Thyroid gland (tissue), 4 donors: ENCODE data around the gene SMS.

Experiments
- POLR2A ChIP-seq, 2 donors: fragments of 450-650 bp; IDR thresholded peaks; one replicate each; pipeline ENCODE4 v1.6.1; 2017; ENCODE audit warnings: antibody characterized with exemption in 2 of 2, mild to moderate bottlenecking in 2 of 2, moderate library complexity in 1 of 2
- TF ChIP-seq, protein P1 (sequence below), 6 experiments: fragments of 200-600 bp in 3 of 6; fragments of 450-650 bp in 3 of 6; sonication (generic) in 3 of 6; IDR thresholded peaks; one replicate each; pipeline ENCODE4 v1.5.1; 2016 to 2019; ENCODE audit warnings: antibody characterized with exemption in 6 of 6, mild to moderate bottlenecking in 2 of 6, inconsistent platforms in 1 of 6, moderate library complexity in 1 of 6

GRCh38 chrX:21912989-21913388 lies 27.5 kb upstream of the SMS start:
- TF ChIP-seq, protein P1, sequence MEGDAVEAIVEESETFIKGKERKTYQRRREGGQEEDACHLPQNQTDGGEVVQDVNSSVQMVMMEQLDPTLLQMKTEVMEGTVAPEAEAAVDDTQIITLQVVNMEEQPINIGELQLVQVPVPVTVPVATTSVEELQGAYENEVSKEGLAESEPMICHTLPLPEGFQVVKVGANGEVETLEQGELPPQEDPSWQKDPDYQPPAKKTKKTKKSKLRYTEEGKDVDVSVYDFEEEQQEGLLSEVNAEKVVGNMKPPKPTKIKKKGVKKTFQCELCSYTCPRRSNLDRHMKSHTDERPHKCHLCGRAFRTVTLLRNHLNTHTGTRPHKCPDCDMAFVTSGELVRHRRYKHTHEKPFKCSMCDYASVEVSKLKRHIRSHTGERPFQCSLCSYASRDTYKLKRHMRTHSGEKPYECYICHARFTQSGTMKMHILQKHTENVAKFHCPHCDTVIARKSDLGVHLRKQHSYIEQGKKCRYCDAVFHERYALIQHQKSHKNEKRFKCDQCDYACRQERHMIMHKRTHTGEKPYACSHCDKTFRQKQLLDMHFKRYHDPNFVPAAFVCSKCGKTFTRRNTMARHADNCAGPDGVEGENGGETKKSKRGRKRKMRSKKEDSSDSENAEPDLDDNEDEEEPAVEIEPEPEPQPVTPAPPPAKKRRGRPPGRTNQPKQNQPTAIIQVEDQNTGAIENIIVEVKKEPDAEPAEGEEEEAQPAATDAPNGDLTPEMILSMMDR (IDR thresholded peaks at IDR 0.05), result no peak
- TF ChIP-seq POLR2A (IDR thresholded peaks at IDR 0.05), result no peak
